HCT116 (cell line): ENCODE measurements around the gene RNF146. TPM values are rescaled to one million over a fixed set of nuclear protein-coding genes. Genes with fewer than 3 reads are reported as not detected.

Source experiments
- ATAC-seq: fragments of 200-7000 bp; cut with Tn5 transposase; 2 replicates; pipeline ENCODE4 v1.9.1; 2020; ENCODE audit warnings: mild to moderate bottlenecking, moderate library complexity
- BruUV-seq: library from RNA; stranded (reverse); fragments of 400-500 nt; replicated peaks from 2 replicates; lab custom pipeline; 2021; lab: Mats Ljungman, UMichigan
- CTCF ChIA-PET: fragments of 300-600 bp; sonication (Branson Sonifier 250); formaldehyde crosslinking; loops from one replicate; lab custom pipeline; 2021; ENCODE audit warnings: antibody characterized with exemption; lab: Charles Lee
- POLR2A ChIA-PET: fragments of 300-600, 350-600 bp; sonication (Branson Sonifier 250); formaldehyde crosslinking; loops from one replicate; lab custom pipeline; 2021; ENCODE audit warnings: antibody characterized with exemption; lab: Charles Lee
- RAD21 ChIA-PET, 2 experiments: fragments of 300-600 bp; sonication (Branson Sonifier 250); formaldehyde crosslinking; loops; one replicate each; lab custom pipeline; 2023; ENCODE audit warnings: low total read pairs in 2 of 2; ENCODE audit not compliant: uncharacterized antibody in 2 of 2, unreplicated experiment in 2 of 2, low non-redundant PET in 1 of 2; lab: Charles Lee
- DNase-seq: peaks from one replicate; pipeline ENCODE4 v3.0.0-alpha.2; 2010; ENCODE audit warnings: low read depth, low spot score
- H2AFZ ChIP-seq: fragments of 200-600 bp; shearing (Covaris generic), sonication (generic); 2 replicates; pipeline ENCODE4 v1.6.1; 2017; ENCODE audit warnings: low read depth, mixed run types, mixed read lengths, antibody characterized with exemption, low read length; ENCODE audit not compliant: poor library complexity, severe bottlenecking
- H3K27ac ChIP-seq: 2 replicates; pipeline ENCODE4 v1.5.1; 2012; ENCODE audit warnings: low read depth, low read length
- H3K27me3 ChIP-seq: fragments of 200-600 bp; sonication (generic); 2 replicates; pipeline ENCODE4 v1.6.1; 2016; ENCODE audit warnings: mixed run types, low read length, mixed read lengths; ENCODE audit not compliant: insufficient read depth
- H3K36me3 ChIP-seq, 2 experiments: fragments of 200-500 bp in 1 of 2; fragments of 200-600 bp in 1 of 2; sonication (Bioruptor generic) in 1 of 2; sonication (generic) in 1 of 2; 2 replicates each; pipeline versions ENCODE4 v1.5.1 to v1.6.1; 2014 to 2016; ENCODE audit warnings: low read length in 2 of 2, inconsistent platforms in 1 of 2, mixed read lengths in 1 of 2, mixed run types in 1 of 2; ENCODE audit not compliant: insufficient read depth in 2 of 2, control insufficient read depth in 1 of 2
- H3K4me1 ChIP-seq, 2 experiments: fragments of 200-600 bp in 1 of 2; sonication (generic) in 1 of 2; 2 replicates each; pipeline versions ENCODE4 v1.5.1 to v1.6.1; 2012 to 2017; ENCODE audit warnings: low read length in 2 of 2, inconsistent platforms in 1 of 2, mild to moderate bottlenecking in 1 of 2, mixed read lengths in 1 of 2, mixed run types in 1 of 2, moderate library complexity in 1 of 2; ENCODE audit not compliant: insufficient read depth in 2 of 2, control insufficient read depth in 1 of 2
- H3K4me2 ChIP-seq: fragments of 200-600 bp; sonication (generic); 2 replicates; pipeline ENCODE4 v1.6.1; 2017; ENCODE audit warnings: mixed run types, low read length, mixed read lengths
- H3K4me3 ChIP-seq, 2 experiments: fragments of 200-600 bp in 1 of 2; sonication (generic) in 1 of 2; replicated peaks in 1 of 2; 2 replicates each; pipeline ENCODE4 v1.5.1; 2011 to 2016; ENCODE audit warnings: low read length in 2 of 2, control low read depth in 1 of 2, low read depth in 1 of 2, mild to moderate bottlenecking in 1 of 2, mixed read lengths in 1 of 2, mixed run types in 1 of 2
- H3K79me2 ChIP-seq: fragments of 200-600 bp; sonication (generic); 2 replicates; pipeline ENCODE4 v1.6.1; 2017; ENCODE audit warnings: mild to moderate bottlenecking, mixed run types, low read length, moderate library complexity, mixed read lengths; ENCODE audit not compliant: insufficient read depth
- H3K9ac ChIP-seq: fragments of 200-600 bp; sonication (generic); 2 replicates; pipeline ENCODE4 v1.6.1; 2016; ENCODE audit warnings: low read length, mixed read lengths
- H3K9me2 ChIP-seq: fragments of 200-600 bp; sonication (generic), shearing (Covaris generic); 2 replicates; pipeline ENCODE4 v1.6.1; 2017; ENCODE audit warnings: mixed run types, mild to moderate bottlenecking, moderate library complexity; ENCODE audit not compliant: insufficient read depth
- H3K9me3 ChIP-seq, 2 experiments: fragments of 200-500 bp in 1 of 2; fragments of 200-600 bp in 1 of 2; sonication (Bioruptor generic) in 1 of 2; sonication (generic) in 1 of 2; 2 replicates each; pipeline ENCODE4 v1.6.1; 2014 to 2017; ENCODE audit warnings: low read length in 2 of 2, mixed read lengths in 2 of 2, inconsistent platforms in 1 of 2, low read depth in 1 of 2, mild to moderate bottlenecking in 1 of 2, mixed run types in 1 of 2, moderate library complexity in 1 of 2; ENCODE audit not compliant: control insufficient read depth in 1 of 2, insufficient read depth in 1 of 2
- H4K20me1 ChIP-seq: fragments of 200-600 bp; sonication (generic), shearing (Covaris generic); 2 replicates; pipeline ENCODE4 v1.6.1; 2017; ENCODE audit warnings: mixed run types, mild to moderate bottlenecking, moderate library complexity; ENCODE audit not compliant: insufficient read depth
- CEBPB ChIP-seq: IDR thresholded peaks from 2 replicates; pipeline ENCODE4 v1.6.1; 2012; ENCODE audit warnings: low read depth
- EZH2 ChIP-seq: fragments of 200-600 bp; sonication (generic); IDR thresholded peaks from 2 replicates; pipeline ENCODE4 v1.6.1; 2017; ENCODE audit warnings: antibody characterized with exemption, mixed run types
- YY1 ChIP-seq: IDR thresholded peaks from 2 replicates; pipeline ENCODE4 v1.6.1; 2011; ENCODE audit warnings: low read length, low read depth, moderate library complexity, mild to moderate bottlenecking; ENCODE audit not compliant: insufficient replicate concordance; ENCODE audit errors: extremely low read depth
- intact Hi-C: fragments of 100-400 bp; cut with micrococcal nuclease; formaldehyde crosslinking; loops from 2 replicates; pipeline ENCODE4 v1.10.0; 2022
- total RNA-seq: library from RNA; stranded (reverse); gene quantifications from one replicate; pipeline ENCODE4 v1.2.1, GENCODE V29; 2021; ENCODE audit not compliant: unreplicated experiment

Gene RNF146
- total RNA-seq, 1 experiment from 2014 or later, result 17.6 TPM

- BruUV-seq, result no TSS peak
- Histone ChIP-seq H3K4me3 (no peak overlapping the region), H2AFZ (no peak overlapping the region), H3K27me3 (no peaks in the 10 kb centered on the region), H3K4me2 (no peak overlapping the region), H3K79me2 (peaks cover 62% of the 10 kb centered on the region), H3K4me1 (no peaks in the 10 kb centered on the region), H3K9ac (no peak overlapping the region), H3K36me3 (peaks cover 4 to 11% of the 10 kb centered on the region in 2 experiments; a peak in 2 of 4 replicates), H3K27ac (no peak overlapping the region), H3K9me3 (no peaks in the 10 kb centered on the region), H4K20me1 (peaks cover 7% of the 10 kb centered on the region; the same call in 1 of the 2 replicates), H3K9me2 (no peaks in the 10 kb centered on the region)
- TF ChIP-seq EZH2, result no peak
- no peak for TF ChIP-seq YY1
- no peak for TF ChIP-seq CEBPB
- CTCF ChIA-PET, result no interaction called here
- ATAC-seq (no peak), DNase-seq (no peak)
- RAD21 ChIA-PET, result no interaction called here
- POLR2A ChIA-PET, result no interaction called here
- intact Hi-C loops, result no loop called here
These were observed 65.8 kb downstream of the RNF146 start for GRCh38 chr6:127332383-127332961.

Other genes with a start within 250 kb of the RNF146 start
- not detected for gene RSPO3, start 148.2 kb upstream of the RNF146 start, total RNA-seq
- gene ECHDC1, start 76.7 kb downstream of the RNF146 start, total RNA-seq, result 47.2 TPM
- gene KIAA0408, start 192.5 kb downstream of the RNF146 start, total RNA-seq, result 0.25 TPM